NCI-H345 treated with DMSO at 0.1 percent for 48 hours (cell line): ENCODE data around the gene EYS.
"Not testable (repeated sequence)": the region's sequence is repeated elsewhere in the genome, so short reads cannot be mapped to it uniquely, and the experiment has no call there.

Experiments
- DNase-seq: peaks from one replicate; lab custom pipeline; 2025; ENCODE audit not compliant: unreplicated experiment; lab: John Stamatoyannopoulos, UW

Gene EYS

GRCh38 chr6:64505312-64505711, 1201.7 kb downstream of the EYS start:
- DNase-seq: no peak

GRCh38 chr6:64504503-64504902, 1202.5 kb downstream of the EYS start:
- no peak for DNase-seq

DNA sequence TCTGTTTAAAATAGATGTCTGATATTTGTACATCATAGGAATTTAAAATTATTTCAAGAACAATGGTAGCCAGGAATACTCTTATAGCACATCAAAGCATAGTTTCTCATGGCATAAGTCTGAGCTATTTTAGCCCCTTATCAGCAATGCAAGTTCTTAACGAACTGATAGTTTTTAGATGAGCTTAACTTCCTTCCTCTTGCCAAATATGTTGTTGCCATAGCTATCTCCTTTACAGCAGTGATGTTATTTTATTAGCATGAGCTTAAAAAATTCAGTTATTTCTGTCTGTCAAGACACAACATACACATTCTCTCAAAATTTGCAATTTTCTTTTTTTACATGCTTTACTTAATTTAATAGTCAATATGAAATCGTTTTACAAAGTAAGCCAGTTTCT, 1204.2 kb downstream of the EYS start:
- no peak for DNase-seq

DNA sequence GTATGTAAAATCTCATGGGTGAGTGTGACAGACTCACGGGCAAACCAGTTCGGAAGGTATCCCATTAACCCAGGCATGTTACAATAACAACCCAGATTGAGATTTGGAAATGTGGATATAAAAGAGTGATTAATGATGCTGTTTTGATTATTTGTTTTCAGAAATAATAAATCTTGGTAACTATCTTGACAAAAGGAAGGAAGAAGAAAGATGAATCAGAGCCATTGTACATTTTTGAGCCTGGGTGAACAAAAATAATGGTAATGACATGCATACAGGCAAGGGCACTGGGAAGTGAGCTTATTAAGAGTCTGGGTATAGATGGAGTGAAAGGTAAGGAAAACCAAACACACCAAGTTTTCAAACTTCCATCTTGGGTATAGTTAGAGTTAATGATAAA, 1209.4 kb downstream of the EYS start:
- DNase-seq: no peak

GRCh38 chr6:64489763-64490162, 1217.3 kb downstream of the EYS start:
- no peak for DNase-seq

DNA sequence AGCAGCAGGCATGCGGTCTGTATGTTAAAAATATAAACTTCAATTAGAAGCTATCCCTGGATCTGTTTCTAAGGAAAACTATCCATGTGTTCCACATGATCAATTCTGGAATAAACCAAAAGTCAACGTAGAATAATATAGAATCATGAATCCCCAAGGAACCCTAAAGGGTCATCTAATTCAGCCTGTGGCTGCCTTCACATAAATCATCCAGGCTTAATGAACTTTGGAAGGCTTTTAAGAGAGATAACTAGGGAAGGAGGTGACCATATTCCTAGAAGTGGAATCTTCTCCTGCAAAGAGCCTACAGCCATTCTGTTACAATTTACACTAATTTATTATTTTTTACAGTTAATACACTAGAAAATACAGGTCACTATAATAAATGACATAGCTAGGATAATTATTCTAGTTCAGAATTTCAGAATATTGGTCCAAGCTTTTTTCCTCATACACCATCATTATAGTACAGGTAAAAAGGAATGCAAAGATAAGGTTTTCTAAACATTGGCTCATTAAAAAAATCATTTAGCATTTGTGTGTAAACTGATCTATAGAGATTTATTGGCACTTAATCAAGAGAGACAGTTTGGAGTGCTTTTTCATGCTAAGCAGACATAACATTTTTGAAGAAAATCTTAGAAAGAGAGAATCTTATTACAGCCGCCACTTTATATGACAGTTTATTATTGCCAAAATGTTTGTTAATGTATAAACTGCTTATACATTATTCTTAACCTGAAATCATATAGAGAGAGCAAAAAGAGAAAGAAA, 1220.3 kb downstream of the EYS start:
- no peak for DNase-seq

GRCh38 chr6:64483956-64484499, 1223.0 kb downstream of the EYS start:
- DNase-seq: no peak

- no peak for DNase-seq
Observed at GRCh38 chr6:64482631-64483030, 1224.4 kb downstream of the EYS start.

- DNase-seq: no peak
Observed at GRCh38 chr6:64479134-64479533, 1227.9 kb downstream of the EYS start.

DNA sequence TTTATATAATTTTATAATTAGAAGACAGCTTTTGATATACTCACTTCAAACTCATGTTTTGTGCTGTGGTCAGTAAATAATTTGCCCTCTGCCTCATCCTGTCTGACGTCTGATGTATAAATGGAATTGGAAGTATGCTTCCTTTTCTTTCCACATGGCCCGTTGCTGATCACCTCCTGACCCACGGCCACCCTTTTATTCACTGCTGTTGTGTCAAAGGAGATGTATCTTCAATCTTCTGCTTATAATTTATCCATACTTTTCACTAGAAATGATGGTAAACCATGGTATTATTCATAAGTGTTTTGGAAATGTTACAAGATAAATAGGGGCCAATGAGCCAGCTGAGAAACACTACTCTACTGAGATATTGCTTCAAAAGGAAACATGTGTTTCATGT, 1229.6 kb downstream of the EYS start:
- no peak for DNase-seq

GRCh38 chr6:64476935-64477334, 1230.1 kb downstream of the EYS start:
- DNase-seq: no peak

- not testable (repeated sequence) for DNase-seq
Observed at GRCh38 chr6:64469405-64469804, 1237.6 kb downstream of the EYS start.

DNA sequence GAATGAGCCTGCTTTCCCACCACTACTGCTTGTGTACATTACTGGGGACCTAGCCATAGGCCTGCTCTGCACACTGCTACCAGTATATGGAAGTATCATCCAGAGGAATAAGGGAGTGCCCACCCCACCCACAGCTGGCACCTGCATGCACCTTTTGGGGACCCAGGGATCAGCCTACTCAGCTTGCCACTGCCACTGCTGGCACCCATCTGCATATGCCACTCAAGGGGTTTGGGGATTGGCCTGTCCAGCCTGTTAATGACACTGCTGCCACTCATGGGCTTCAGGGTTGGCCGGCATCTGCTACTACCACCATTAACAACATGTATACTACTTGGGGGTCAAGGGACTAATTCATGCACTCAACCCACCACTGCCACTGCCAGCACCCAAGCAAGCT, 1239.4 kb downstream of the EYS start:
- DNase-seq: no peak

DNA sequence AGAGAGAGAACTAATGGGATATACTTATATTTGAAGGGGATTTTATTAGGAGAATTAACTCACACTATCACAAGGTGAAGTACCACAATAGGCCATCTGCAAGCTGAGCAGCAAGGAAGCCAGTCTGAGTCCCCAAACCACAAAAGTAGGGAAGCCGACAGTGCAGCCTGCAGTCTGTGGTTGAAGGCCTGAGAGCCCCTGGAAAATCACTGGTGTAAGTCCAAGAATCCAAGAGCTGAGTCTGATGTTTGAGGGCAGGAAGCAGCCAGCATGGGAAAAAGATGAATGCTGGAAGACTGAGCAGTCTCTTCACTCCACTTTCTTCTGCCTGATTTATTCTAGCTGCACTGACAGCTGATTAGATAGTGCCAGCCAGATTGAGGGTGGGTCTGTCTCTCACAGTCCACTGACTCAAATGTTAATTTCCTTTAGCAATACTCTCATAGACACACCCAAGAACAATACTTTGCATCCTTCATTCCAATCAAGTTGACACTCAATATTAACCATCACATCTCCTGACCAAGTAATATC, 1247.5 kb downstream of the EYS start:
- no peak for DNase-seq

GRCh38 chr6:64448101-64448500, 1258.9 kb downstream of the EYS start:
- not testable (repeated sequence) for DNase-seq

DNA sequence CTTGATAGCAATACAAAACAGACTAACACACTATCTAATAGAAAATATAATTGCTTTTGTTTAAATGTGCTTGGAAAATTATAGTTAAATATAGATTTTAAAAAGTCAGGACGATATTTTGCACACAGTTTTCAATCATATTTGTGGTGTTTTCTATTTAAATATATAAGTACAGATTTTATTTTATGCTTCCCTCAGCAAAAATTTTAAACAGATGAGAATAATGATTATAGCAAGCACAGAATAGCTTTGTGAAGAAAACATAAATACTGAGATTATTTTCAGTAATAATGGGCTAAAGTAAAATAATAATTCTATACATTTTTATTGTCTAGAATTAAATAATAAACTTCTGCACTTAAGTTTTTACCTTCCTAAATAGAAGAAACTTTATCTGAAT, 1262.0 kb downstream of the EYS start:
- DNase-seq: no peak

DNA sequence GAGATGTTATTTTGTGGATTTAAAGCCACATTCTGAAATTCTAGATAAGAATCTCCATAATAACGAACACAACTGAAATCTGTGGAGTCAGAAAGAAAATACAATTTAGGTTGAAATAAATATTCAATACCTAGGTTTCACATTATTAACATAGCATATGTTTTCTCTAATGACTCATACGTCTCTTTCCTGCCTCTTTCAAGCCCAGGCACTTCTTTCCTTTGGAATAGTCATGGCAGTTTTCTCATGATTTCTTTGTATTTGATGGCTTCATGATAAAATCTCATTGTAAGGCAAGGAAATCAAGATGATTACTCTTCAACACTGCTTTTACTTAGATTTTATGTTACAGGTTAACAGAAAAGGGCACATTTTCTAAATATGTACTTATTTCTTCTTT, 1267.8 kb downstream of the EYS start:
- DNase-seq: no peak

- no peak for DNase-seq
Observed at GRCh38 chr6:64437996-64438395, 1269.0 kb downstream of the EYS start.

DNA sequence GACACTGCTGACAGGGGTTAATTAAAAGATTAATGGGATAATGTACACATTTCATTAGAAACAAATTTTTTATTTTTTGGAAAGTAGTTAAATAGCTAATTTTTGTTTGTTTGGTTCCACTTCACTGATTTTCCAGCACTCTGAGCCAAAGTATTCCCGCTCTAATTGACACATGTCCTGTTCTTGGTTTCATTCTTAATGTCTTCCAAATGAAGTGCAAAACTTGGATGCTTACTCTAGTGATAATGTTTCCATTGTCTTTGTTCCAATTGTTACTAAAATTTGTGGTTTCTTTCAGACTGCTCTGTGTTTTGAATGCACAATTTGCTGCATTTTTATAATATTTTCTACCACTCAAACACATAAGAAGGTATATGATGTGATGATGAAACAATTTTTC, 1277.1 kb downstream of the EYS start:
- no peak for DNase-seq

DNA sequence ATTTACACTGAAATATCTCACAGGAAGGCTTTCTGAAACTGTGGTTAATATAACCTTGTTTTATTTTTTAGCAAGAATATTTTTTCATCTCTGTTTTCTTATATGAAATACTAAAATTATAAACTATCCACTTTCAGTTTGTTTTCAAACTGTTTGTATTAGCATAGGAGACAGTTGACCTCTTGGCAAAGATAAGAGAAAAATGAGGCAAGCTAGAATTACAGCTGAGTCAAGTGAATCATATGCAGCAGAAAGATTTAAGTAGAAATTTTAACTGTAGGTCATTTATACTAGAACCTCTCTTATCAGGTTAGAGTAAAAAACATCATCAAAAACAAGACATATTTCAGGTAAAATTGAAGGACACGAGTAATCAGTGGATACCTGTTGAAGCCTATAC, 1278.8 kb downstream of the EYS start:
- no peak for DNase-seq

DNA sequence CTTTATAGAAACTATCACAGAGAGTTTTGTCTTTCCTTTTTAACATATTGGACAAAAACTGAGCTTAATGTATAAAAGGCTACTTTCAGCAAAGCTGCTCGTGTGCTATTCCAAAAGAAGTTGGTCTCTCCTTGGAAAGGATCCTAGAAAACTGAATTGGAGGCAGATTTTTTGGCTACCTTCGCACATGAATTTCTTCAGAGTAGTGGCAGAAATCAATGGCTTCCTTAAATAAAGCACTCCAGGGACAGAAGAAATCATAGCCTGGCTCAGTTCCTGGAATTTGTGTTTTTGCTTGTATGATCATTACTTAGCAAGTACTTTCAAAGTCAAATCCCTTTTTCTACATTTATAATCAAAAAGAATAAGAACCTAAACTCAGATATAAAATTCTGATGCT, 1291.1 kb downstream of the EYS start:
- DNase-seq: no peak

GRCh38 chr6:64411226-64411625, 1295.8 kb downstream of the EYS start:
- no peak for DNase-seq

- DNase-seq: no peak
Observed at GRCh38 chr6:64409948-64410347, 1297.1 kb downstream of the EYS start.
